ENCODE measurements around the gene PPP1R27. TPM values are rescaled to one million over a fixed set of nuclear protein-coding genes. Genes with fewer than 3 reads are reported as not detected.

The PPP1R27 gene
- polyA plus RNA-seq, 3 donors, result 0.22 to 1.5 (median 0.33) TPM

- TF ChIP-seq CTCF (IDR thresholded peaks at IDR 0.05), result no peak
- Mint-ChIP-seq H3K27me3 (ENCODE audit: low read depth in 3 of 3) (peaks cover 0 to 3% (median 2%) of the 10 kb centered on the region in 3 donors), H3K27ac (peak overlapping the region in 4 of 7 donors; percentile 19 to 75 (median 46)), H3K36me3 (peaks cover 20 to 37% of the 10 kb centered on the region in 2 donors), H3K4me3 (no peak overlapping the region), H3K4me1 (peaks cover 39% of the 10 kb centered on the region), H3K9me3 (no peaks in the 10 kb centered on the region)
- WGBS (ENCODE audit: insufficient coverage), result 96% methylated on average over 8 of the region's 8 CpGs
- no peaks in the 10 kb centered on the region for H3K27me3 ChIP-seq (ENCODE audit: control insufficient read depth in 2 of 2, insufficient read depth in 2 of 2, low read length in 2 of 2)
- H2AFZ ChIP-seq (ENCODE audit: insufficient read depth, low read depth, low read length, poor library complexity, severe bottlenecking), result no peak overlapping the region
- intact Hi-C loops (cut with micrococcal nuclease), result loop anchor here in 1 of 2 donors (10.0 kb wide), 1 partner anchor 49 kb away; the partner anchor contains the start of genes PCYT2 and SIRT7
- no peaks in the 10 kb centered on the region for H3K9me3 ChIP-seq (replicated peaks in 1 of 2; ENCODE audit: control insufficient read depth in 1 of 2, insufficient read depth in 1 of 2, low read length in 2 of 2)
- no peak overlapping the region for H3K9ac ChIP-seq (ENCODE audit: insufficient read depth, low read length, poor library complexity, severe bottlenecking)
- peaks cover 77% of the 10 kb centered on the region for H3K79me2 ChIP-seq (ENCODE audit: insufficient read depth, low read length)
- peaks cover 62% of the 10 kb centered on the region for H4K20me1 ChIP-seq (ENCODE audit: insufficient read depth, low read length)
- no peak for DNase-seq
- peaks cover 37 to 54% of the 10 kb centered on the region in 2 donors for H3K4me1 ChIP-seq (ENCODE audit: control insufficient read depth in 1 of 2, insufficient read depth in 2 of 2, low read length in 2 of 2)
- no peak overlapping the region for H3K27ac ChIP-seq (ENCODE audit: low read depth in 1 of 2, low read length in 2 of 2)
- no peak overlapping the region for H3K4me2 ChIP-seq (replicated peaks; ENCODE audit: extremely low read depth, low read length, poor library complexity, severe bottlenecking)
- peaks cover 23 to 24% of the 10 kb centered on the region in 2 donors for H3K36me3 ChIP-seq (replicated peaks in 1 of 2; ENCODE audit: control insufficient read depth in 1 of 2, insufficient read depth in 2 of 2, low read length in 2 of 2)
- no peak overlapping the region for H3K4me3 ChIP-seq (replicated peaks in 1 of 3; ENCODE audit: low read depth in 2 of 3, low read length in 3 of 3)
Observed at GRCh38 chr17:81865358-81865732, 30.5 kb upstream of the PPP1R27 start.

GRCh38 chr17:81863833-81864768 is 29.3 kb upstream of the PPP1R27 start:
- peaks cover 33 to 50% of the 10 kb centered on the region in 2 donors for H3K4me1 ChIP-seq (ENCODE audit: control insufficient read depth in 1 of 2, insufficient read depth in 2 of 2, low read length in 2 of 2)
- intact Hi-C loops (cut with micrococcal nuclease), result loop anchor here in 1 of 2 donors (10.0 kb wide), 1 partner anchor 51 kb away; the partner anchor contains the start of genes PCYT2 and SIRT7

More at GRCh38 chr17:81863833-81864768, 29.3 kb upstream of the PPP1R27 start:
- Histone ChIP-seq H3K4me3 (replicated peaks in 1 of 3; ENCODE audit: low read depth in 2 of 3, low read length in 3 of 3) (no peak overlapping the region), H4K20me1 (ENCODE audit: insufficient read depth, low read length) (peaks cover 58% of the 10 kb centered on the region), H3K79me2 (ENCODE audit: insufficient read depth, low read length) (peaks cover 77% of the 10 kb centered on the region), H3K4me2 (replicated peaks; ENCODE audit: extremely low read depth, low read length, poor library complexity, severe bottlenecking) (no peak overlapping the region), H3K36me3 (replicated peaks in 1 of 2; ENCODE audit: control insufficient read depth in 1 of 2, insufficient read depth in 2 of 2, low read length in 2 of 2) (peaks cover 17 to 18% of the 10 kb centered on the region in 2 donors), H3K9ac (ENCODE audit: insufficient read depth, low read length, poor library complexity, severe bottlenecking) (no peak overlapping the region), H3K27ac (ENCODE audit: low read depth in 1 of 2, low read length in 2 of 2) (no peak overlapping the region), H2AFZ (ENCODE audit: insufficient read depth, low read depth, low read length, poor library complexity, severe bottlenecking) (no peak overlapping the region), H3K27me3 (ENCODE audit: control insufficient read depth in 2 of 2, insufficient read depth in 2 of 2, low read length in 2 of 2) (no peaks in the 10 kb centered on the region), H3K9me3 (replicated peaks in 1 of 2; ENCODE audit: control insufficient read depth in 1 of 2, insufficient read depth in 1 of 2, low read length in 2 of 2) (no peaks in the 10 kb centered on the region)
- H3K9me3 Mint-ChIP-seq, result no peaks in the 10 kb centered on the region
- peaks cover 36% of the 10 kb centered on the region for H3K4me1 Mint-ChIP-seq
- H3K27ac Mint-ChIP-seq, result peak overlapping the region in 5 of 7 donors; percentile 4 to 77 (median 27)
- no peak for TF ChIP-seq CTCF (IDR thresholded peaks at IDR 0.05)
- H3K4me3 Mint-ChIP-seq, result no peak overlapping the region
- H3K27me3 Mint-ChIP-seq (ENCODE audit: low read depth in 3 of 3), result peaks cover 0 to 3% (median 2%) of the 10 kb centered on the region in 3 donors
- no peak for DNase-seq
- WGBS (ENCODE audit: insufficient coverage), result 82% methylated on average over 7 of the region's 9 CpGs
- H3K36me3 Mint-ChIP-seq, result peaks cover 17 to 27% of the 10 kb centered on the region in 2 donors
